GM13977 (cell line): ENCODE measurements around the gene MALAT1.

Source experiments
- DNase-seq: peaks from one replicate; pipeline ENCODE4 v3.0.0; 2012; ENCODE audit warnings: low spot score
- CTCF ChIP-seq: IDR thresholded peaks from 2 replicates; pipeline ENCODE4 v1.5.1; 2012; ENCODE audit warnings: mild to moderate bottlenecking, control low read depth; ENCODE audit not compliant: insufficient read depth; ENCODE audit errors: extremely low read depth, missing control alignments
- in situ Hi-C: fragments of 300-500 bp; cut with MboI; formaldehyde crosslinking; loops from one replicate; pipeline ENCODE4 v1.12.0; 2022; ENCODE audit warnings: low sequenced_read_pairs, low pct_unique_long_range_greater_than_20kb, mixed read lengths, inconsistent platforms; ENCODE audit not compliant: unreplicated experiment

MALAT1 gene

GRCh38 chr11:65532388-65533064, 33.7 kb downstream of the MALAT1 start:
- in situ Hi-C loops: no loop called here
- no peak for DNase-seq
- TF ChIP-seq CTCF: no peak

GRCh38 chr11:65535102-65535501, 36.3 kb downstream of the MALAT1 start:
- DNase-seq: no peak
- in situ Hi-C loops: no loop called here

GRCh38 chr11:65536412-65537295, 37.8 kb downstream of the MALAT1 start:
- in situ Hi-C loops: no loop called here
- no peak for DNase-seq
- no peak for TF ChIP-seq CTCF

More at GRCh38 chr11:65535102-65535501, 36.3 kb downstream of the MALAT1 start:
- TF ChIP-seq CTCF: no peak

GRCh38 chr11:65537296-65537597, 38.4 kb downstream of the MALAT1 start:
- in situ Hi-C loops: no loop called here
- TF ChIP-seq CTCF: no peak
- DNase-seq: no peak

GRCh38 chr11:65537620-65538231, 38.9 kb downstream of the MALAT1 start:
- in situ Hi-C loops: no loop called here
- TF ChIP-seq CTCF: no peak
- DNase-seq: no peak

- in situ Hi-C loops: no loop called here
- DNase-seq: no peak
- no peak for TF ChIP-seq CTCF
Observed at GRCh38 chr11:65538232-65538914, 39.5 kb downstream of the MALAT1 start.
